GM19043 (cell line): Measurements from ENCODE around the gene TCF20.

Experiments used
- ATAC-seq: cut with Tn5 transposase; IDR thresholded peaks from one replicate; pipeline ENCODE4 v1.9.1; 2021; ENCODE audit warnings: low read depth; ENCODE audit not compliant: unreplicated experiment

The TCF20 gene

DNA sequence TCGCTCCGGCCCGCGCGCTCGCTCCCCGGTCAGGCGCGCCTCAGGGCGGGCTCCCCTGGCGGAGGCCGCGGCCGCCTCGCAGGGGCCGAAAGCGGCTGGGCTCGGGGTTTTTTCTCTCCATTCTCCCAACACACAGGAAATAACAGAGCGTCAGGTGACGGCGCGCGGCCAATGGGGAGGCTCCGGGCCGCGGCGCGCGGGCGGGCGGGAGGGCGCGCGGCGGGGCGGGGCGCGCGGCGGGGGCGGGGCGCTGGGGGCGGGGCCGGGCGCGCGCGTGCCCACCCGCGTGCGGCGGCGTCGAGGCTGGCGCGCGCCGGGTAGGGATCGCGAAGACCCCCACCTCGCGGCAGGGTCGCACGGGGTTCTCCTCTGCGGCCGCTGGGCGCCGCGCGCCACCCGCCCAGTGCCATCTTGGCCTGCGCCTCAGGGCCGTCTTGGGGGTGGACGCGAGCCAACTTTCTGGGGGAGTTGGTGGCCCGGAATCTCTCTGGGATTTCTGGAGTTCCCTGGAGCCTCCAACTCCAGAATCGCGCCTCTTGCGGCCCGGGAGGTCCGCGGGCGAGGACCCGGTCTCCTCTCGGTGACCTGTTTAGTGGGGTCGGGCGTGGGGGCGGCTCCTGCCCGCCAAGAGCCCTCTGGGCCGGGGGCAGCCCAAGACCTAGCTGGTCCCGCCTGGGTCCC is at the start of gene TCF20:
Gene TCF20 (minus strand): TSS at position 144 of the 681 bp plus-strand sequence. CDS start 55,348 bp downstream, outside the sequence.
- peak; percentile 65 for ATAC-seq

DNA sequence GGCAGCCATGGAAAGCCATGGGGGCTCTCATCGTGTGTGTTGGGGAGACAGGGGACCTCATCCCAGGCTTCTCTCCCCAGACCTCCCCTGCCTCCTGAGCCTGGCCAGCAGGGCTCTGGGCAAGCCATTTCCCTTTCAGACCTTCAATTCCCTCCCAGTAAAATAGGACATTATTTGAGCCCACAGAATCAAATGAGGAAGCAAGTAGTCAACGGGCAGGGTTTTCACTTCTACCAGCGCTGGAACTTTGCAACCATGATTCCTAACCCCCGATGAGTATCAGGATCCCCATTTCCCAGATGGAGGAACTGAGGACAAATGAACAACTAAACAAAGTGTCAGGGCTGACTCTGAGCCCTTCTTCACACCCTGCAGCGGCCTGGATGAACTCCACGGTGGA is 48.9 kb upstream of the TCF20 start:
- ATAC-seq, result no peak

DNA sequence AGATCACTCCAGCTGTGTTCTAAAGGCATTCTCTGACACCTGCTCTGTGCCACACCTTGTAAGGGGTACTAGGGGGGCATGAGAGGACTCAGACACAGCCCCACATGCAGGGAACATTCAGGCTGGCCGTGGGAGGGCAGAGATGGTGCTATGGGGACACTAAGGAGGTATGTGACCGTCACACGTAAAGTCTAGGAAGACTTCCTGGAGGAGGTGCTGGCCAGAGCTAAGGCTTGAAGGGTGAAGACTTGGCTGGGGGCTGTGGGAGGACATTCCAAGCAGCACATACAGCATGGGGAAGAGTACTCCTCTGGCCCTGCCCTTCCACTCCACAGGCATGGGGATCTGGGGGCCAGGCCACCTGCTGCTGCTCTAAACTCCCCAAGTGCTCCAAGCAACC is 48.5 kb upstream of the TCF20 start:
- ATAC-seq, result no peak

DNA sequence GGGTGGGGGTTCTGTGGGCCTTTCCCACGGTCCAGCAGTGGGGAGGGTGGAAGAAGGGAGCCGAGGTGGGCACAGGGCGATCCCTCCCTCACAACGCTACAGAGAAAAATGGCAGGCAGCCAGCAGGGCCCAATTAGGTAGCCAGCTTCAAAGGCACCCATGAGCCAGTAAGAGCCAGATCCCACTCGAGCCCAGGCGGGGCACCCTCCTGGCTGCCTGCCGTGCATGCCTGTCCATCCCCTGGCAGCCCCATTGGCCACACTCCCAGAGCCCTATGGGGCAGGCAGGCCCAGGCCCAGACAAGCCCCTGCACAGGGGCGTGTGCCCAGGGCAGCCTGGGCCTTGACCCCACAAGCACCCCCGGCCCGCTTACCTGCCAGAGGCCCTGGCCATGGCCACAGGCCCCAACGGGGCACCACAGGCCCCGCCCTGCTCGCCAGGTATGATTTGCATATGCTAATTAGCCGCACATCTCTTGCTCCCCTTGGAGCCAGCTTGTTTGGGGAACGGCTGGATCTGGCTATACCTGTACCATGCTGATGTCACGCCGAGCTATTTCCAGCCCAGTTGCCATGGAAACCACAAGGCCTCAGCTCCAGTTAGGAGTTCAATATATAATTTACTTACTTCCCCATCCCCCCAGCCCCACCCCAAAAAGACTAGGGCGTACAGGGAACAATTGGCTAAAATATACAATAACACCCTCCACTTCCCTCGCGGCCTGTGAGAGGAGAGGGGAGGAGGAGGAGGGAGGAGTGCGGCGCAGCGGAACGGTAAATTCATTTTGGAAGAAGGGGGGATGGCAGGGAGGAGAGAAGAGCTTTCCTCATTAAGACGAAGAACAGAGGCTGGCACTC is 47.5 kb upstream of the TCF20 start:
- ATAC-seq, result no peak

- ATAC-seq, result no peak
These were observed 46.6 kb upstream of the TCF20 start for GRCh38 chr22:42317008-42317407.

- ATAC-seq, result no peak
These were observed 44.9 kb upstream of the TCF20 start for GRCh38 chr22:42315392-42315756.

- no peak for ATAC-seq
These were observed 44.4 kb upstream of the TCF20 start for GRCh38 chr22:42314709-42315391.

- ATAC-seq, result no peak
These were observed 43.5 kb upstream of the TCF20 start for GRCh38 chr22:42313804-42314581.

DNA sequence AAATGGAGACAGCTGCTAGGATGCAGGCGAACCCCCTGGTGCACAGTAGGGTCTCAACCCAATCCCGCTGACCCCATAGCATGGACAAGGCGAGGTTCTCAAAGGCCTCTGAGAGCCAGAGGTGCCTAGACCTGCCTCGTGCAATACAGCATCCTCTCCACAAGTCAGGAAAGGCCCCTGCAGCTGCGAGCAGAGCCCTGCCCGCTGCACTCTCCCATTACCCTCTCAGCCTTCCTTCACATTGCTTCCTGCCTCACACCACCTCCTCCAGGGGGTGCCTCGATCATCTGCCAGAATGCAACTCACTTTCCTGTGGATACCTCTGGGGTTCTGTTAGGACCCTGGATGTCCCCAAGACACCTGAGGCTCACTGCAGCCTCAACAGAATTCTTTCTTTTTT is 42.8 kb upstream of the TCF20 start:
- ATAC-seq, result no peak

GRCh38 chr22:42310291-42311015 is 40.0 kb upstream of the TCF20 start:
- no peak for ATAC-seq

- ATAC-seq, result no peak
These were observed 39.4 kb upstream of the TCF20 start for GRCh38 chr22:42309865-42310264.

DNA sequence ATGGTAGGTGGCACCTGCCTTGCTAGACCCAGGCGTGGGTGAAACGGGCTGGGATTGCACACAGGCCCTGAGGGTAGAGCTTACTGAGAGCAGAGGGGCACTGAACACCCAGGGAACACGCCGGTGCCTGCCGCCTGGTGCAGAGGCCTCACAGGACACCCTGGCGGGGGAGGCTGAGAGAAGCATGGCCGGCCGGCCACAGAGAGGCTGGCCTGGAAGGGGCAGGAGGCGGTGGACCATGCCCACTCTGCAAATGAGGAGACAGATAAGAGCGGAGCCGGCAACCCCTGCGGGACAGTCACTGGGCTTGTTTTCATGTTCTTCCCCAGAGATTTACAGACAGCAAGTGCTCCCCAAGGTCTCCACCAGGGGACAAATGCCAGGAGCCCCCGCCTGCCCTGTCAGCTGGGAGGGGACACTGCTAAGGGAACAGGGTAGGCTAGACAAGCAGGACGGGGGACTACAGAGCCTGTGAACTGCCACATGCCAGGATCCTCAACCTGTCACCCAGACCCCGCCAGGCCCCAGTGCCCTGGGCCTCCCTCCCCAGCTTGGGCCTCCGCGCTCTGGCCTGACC is 38.5 kb upstream of the TCF20 start:
- no peak for ATAC-seq

DNA sequence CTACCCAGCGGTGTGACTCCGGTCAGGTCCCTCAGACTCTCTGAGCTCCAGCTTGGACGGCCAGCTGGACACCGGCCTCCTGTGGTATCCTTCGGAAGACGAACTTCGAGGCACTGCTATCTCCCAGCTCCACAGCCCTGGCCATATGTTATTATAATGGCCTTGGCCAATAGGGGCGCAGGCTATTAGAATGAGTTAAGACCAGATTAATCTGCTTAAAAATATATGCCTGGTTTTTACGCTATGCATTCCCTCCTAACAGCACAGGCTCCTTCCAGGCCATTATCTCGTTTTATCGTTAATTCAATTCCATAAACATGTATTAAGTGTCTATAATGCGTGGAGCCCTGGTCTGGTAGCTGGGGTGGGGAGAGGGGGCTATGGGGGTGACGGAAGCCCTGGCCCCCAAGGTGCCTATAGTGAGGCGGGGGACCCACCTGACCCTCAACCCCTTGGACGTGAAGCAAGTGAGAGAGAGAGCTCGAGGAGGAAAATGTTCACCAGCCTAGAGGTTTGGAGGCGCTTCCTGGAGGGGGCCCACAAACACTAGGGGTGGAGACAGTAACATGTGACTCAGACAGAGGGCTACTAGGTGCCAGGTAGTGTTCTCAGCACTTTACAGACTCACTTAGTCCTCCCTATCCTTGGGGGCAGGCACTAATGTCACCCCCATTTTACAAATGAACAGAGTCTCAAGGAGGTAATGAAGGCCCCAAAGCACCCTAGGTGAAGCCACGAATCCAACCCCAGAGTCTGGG is 37.5 kb upstream of the TCF20 start:
- no peak for ATAC-seq

DNA sequence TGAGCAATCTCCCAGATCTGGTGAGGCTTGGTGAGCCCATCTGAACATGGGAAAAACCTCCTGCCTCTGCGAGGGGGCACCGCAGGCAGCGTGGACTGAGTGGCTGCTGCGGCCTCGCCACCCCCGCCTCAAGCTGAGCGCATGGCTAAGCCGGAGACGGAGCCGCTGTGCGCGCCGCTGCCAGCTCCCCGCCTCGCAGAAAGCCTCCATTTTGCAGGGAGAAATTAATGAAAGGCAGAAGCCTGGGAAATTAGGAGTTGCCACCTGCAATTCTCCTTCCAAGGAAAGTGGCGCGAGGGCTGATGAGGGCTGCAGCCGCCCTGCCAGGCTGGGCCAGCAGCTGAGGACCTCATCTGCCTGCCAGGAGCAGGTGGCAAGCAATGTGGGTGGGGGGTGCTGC is 35.6 kb upstream of the TCF20 start:
- no peak for ATAC-seq

DNA sequence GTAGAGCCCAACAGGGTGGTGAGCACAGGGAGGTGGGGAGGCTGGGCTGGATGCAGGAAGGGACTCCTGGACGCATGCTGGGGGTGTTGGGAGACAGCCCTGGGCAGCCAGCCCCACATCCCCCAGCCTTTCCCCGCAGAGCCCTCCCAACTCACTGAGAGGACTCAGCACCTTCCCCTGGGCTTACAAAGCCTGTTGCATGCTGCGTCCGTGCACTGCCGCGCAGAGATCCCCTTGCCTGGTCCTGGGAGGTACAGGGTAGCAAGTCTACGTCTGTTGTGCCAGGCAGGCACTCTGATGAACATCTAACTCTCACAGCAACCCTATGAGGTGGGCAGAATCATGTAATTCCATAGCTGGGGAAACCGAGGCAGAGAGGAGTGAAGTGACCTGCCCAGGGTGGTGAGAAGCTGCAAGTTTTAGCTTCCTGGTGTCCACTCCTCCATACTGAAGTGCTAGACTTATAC is 33.9 kb upstream of the TCF20 start:
- ATAC-seq, result no peak

GRCh38 chr22:42303396-42304323 is 33.2 kb upstream of the TCF20 start:
- ATAC-seq, result no peak

DNA sequence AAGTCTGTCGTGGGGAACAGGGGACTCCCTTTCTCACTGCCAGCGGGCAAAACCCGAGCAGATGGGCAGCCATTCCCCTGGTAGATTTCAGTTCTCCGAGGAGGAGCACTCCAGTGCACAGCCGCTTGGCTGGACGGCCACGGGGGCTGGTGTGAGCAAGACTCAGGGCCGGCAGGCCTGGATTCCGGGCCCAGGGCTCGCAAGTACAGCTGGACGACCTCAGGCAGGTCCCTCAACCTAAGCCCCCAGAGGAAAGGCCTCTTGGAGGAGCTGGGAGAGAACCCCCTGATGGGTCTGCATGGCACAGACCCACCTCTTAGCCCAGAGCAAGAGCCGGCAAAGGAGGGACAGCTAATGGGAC is 31.3 kb upstream of the TCF20 start:
- no peak for ATAC-seq
